NOMO-1 treated with DMSO at 0.1 percent for 48 hours (cell line): ENCODE results near the gene CDHR3.
A peak's percentile ranks its signal among the peaks of the same experiment; 100 is the strongest.

Experiments
- DNase-seq: peaks from one replicate; lab custom pipeline; 2025; ENCODE audit not compliant: unreplicated experiment; lab: John Stamatoyannopoulos, UW

Gene CDHR3

GRCh38 chr7:106022193-106022821 is 59.2 kb downstream of the CDHR3 start:
- DNase-seq = no peak

GRCh38 chr7:106023369-106024322 is 60.6 kb downstream of the CDHR3 start:
- DNase-seq = peak; percentile 74

GRCh38 chr7:106026101-106026500 is 63.0 kb downstream of the CDHR3 start:
- no peak for DNase-seq

- no peak for DNase-seq
These were observed 66.4 kb downstream of the CDHR3 start for GRCh38 chr7:106029451-106029850.

GRCh38 chr7:106029941-106030340 is 66.9 kb downstream of the CDHR3 start:
- DNase-seq = no peak

GRCh38 chr7:106031300-106032035 is 68.4 kb downstream of the CDHR3 start:
- DNase-seq = peak; percentile 3

- DNase-seq = no peak
These were observed 69.2 kb downstream of the CDHR3 start for GRCh38 chr7:106032295-106032694.

GRCh38 chr7:106033735-106034134 is 70.7 kb downstream of the CDHR3 start:
- no peak for DNase-seq

- no peak for DNase-seq
These were observed 71.3 kb downstream of the CDHR3 start for GRCh38 chr7:106034383-106034782.

GRCh38 chr7:106035568-106035967 is 72.5 kb downstream of the CDHR3 start:
- no peak for DNase-seq

- no peak for DNase-seq
These were observed 72.9 kb downstream of the CDHR3 start for GRCh38 chr7:106036004-106036403.

- DNase-seq = no peak
These were observed 74.6 kb downstream of the CDHR3 start for GRCh38 chr7:106037489-106038176.

GRCh38 chr7:106038289-106038688 is 75.2 kb downstream of the CDHR3 start:
- DNase-seq = no peak

- DNase-seq = no peak
These were observed 75.9 kb downstream of the CDHR3 start for GRCh38 chr7:106038916-106039315.

GRCh38 chr7:106039486-106040060 is 76.5 kb downstream of the CDHR3 start:
- DNase-seq = no peak

GRCh38 chr7:106041140-106041717 is 78.2 kb downstream of the CDHR3 start:
- DNase-seq = peak; percentile 0

GRCh38 chr7:106042196-106042611 is 79.1 kb downstream of the CDHR3 start:
- DNase-seq = no peak

GRCh38 chr7:106045139-106045538 is 82.1 kb downstream of the CDHR3 start:
- DNase-seq = no peak

GRCh38 chr7:106045586-106045985 is 82.5 kb downstream of the CDHR3 start:
- no peak for DNase-seq

- no peak for DNase-seq
These were observed 84.1 kb downstream of the CDHR3 start for GRCh38 chr7:106047184-106047583.
